Lung (tissue), 12 donors: ENCODE measurements around the gene ERGIC3. TPM values are rescaled to one million over a fixed set of nuclear protein-coding genes. Genes with fewer than 3 reads are reported as not detected.
A peak's percentile ranks its signal among the peaks of the same experiment; 100 is the strongest.

Source experiments
- ATAC-seq: fragments of 200-7000 bp; cut with Tn5 transposase; one replicate; pipeline ENCODE4 v1.9.1; 2020; ENCODE audit warnings: moderate number of reproducible peaks; ENCODE audit not compliant: insufficient read depth, low FRiP score
- DNase-seq, 3 donors: peaks; one replicate each; pipeline ENCODE4 v3.0.0-alpha.2; 2013 to 2017
- H3K27ac ChIP-seq, 2 donors: one replicate each; pipeline ENCODE4 v1.5.1; 2013; ENCODE audit warnings: mild to moderate bottlenecking in 2 of 2, moderate library complexity in 2 of 2, control low read depth in 1 of 2, inconsistent platforms in 1 of 2, low read depth in 1 of 2, low read length in 1 of 2
- H3K27me3 ChIP-seq, 3 donors: one replicate each; pipeline ENCODE4 v1.5.1; 2013; ENCODE audit warnings: low read length in 2 of 3; ENCODE audit not compliant: control insufficient read depth in 3 of 3, insufficient read depth in 3 of 3
- H3K36me3 ChIP-seq, 4 donors: one replicate each; pipeline ENCODE4 v1.5.1; 2013; ENCODE audit warnings: low read length in 4 of 4, mild to moderate bottlenecking in 1 of 4, moderate library complexity in 1 of 4; ENCODE audit not compliant: control insufficient read depth in 4 of 4, insufficient read depth in 4 of 4
- H3K4me1 ChIP-seq, 5 donors: one replicate each; pipeline ENCODE4 v1.5.1; 2013; ENCODE audit warnings: low read length in 5 of 5, mild to moderate bottlenecking in 2 of 5, moderate library complexity in 1 of 5; ENCODE audit not compliant: control insufficient read depth in 5 of 5, insufficient read depth in 5 of 5
- H3K4me3 ChIP-seq: one replicate; pipeline ENCODE4 v1.5.1; 2013; ENCODE audit warnings: mild to moderate bottlenecking, control low read depth, moderate library complexity
- H3K9ac ChIP-seq, 2 donors: one replicate each; pipeline ENCODE4 v1.5.1; 2013; ENCODE audit warnings: low read length in 2 of 2, control low read depth in 1 of 2; ENCODE audit not compliant: insufficient read depth in 1 of 2
- H3K9me3 ChIP-seq, 4 donors: one replicate each; pipeline ENCODE4 v1.5.1; 2013; ENCODE audit warnings: low read length in 3 of 4, mild to moderate bottlenecking in 1 of 4, moderate library complexity in 1 of 4; ENCODE audit not compliant: control insufficient read depth in 4 of 4, insufficient read depth in 3 of 4
- CTCF ChIP-seq: IDR thresholded peaks from 2 replicates; pipeline ENCODE4 v1.5.1; 2012; ENCODE audit warnings: mild to moderate bottlenecking; ENCODE audit errors: control extremely low read depth, extremely low read depth
- WGBS, 2 donors: extraction: QIAGEN DNeasy Blood & Tissue Kit; methylation state at CpG; one replicate each; pipeline ENCODE4 v1.1.7; 2013; 5-methylcytosine and 5-hydroxymethylcytosine counted together
- polyA plus RNA-seq, 2 donors: library from polyadenylated mRNA; stranded (reverse); fragments of 200-250 nt; gene quantifications; one replicate each; pipeline ENCODE4 v1.2.1, GENCODE V29; 2013
- total RNA-seq, 2 donors: library from RNA; depleted of rRNA in 1 of 2; stranded (reverse); fragments of >200 nt in 1 of 2; gene quantifications; one replicate each; pipeline ENCODE4 v1.2.1, GENCODE V29; 2014 to 2021
- donor health status: control.
- donor health status: control.
- donor health status: Bipolar disorder and iron deficiency.
- donor health status: healthy.
- donor health status: DM: yes; HTN: yes; CAD: no.

ERGIC3 gene
- total and polyA plus RNA-seq, 4 donors = 173 to 241 (median 212) TPM

- WGBS, 2 donors = 78 to 86% methylated on average over 12 of the region's 12 CpGs
- ATAC-seq (no peak), DNase-seq (no peak)
- no peak for TF ChIP-seq CTCF
- no peaks in the 10 kb centered on the region for H3K36me3 ChIP-seq
- no peak overlapping the region for H3K27ac ChIP-seq
- H3K4me3 ChIP-seq = no peak overlapping the region
- no peak overlapping the region for H3K9ac ChIP-seq
- no peaks in the 10 kb centered on the region for H3K4me1 ChIP-seq
- no peaks in the 10 kb centered on the region for H3K27me3 ChIP-seq
- peaks cover 0 to 2% (median 0%) of the 10 kb centered on the region in 4 donors for H3K9me3 ChIP-seq
Observed at GRCh38 chr20:35527122-35527769, 14.6 kb upstream of the ERGIC3 start.

GRCh38 chr20:35529552-35529951, 12.3 kb upstream of the ERGIC3 start, which contains the start of gene C20orf173:
C20orf173 (minus strand) TSS chr20:35529652; CDS start chr20:35529373, 279 bp downstream.
- WGBS, 2 donors = 94 to 96% methylated on average over 2 of the region's 2 CpGs
- no peak within 1 kb of the TSS for H3K27ac ChIP-seq
- no peak within 1 kb of the TSS for H3K4me3 ChIP-seq
- no peaks in the 10 kb centered on the region for H3K36me3 ChIP-seq
- DNase-seq = no peak
- ATAC-seq = no peak
- H3K27me3 ChIP-seq = no peaks in the 10 kb centered on the region
- no peaks in the 10 kb centered on the region for H3K4me1 ChIP-seq
- no peak for TF ChIP-seq CTCF
- no peak within 1 kb of the TSS for H3K9ac ChIP-seq
- peaks cover 0 to 2% (median 0%) of the 10 kb centered on the region in 4 donors for H3K9me3 ChIP-seq

- Histone ChIP-seq H3K4me1 (peaks cover 3 to 14% (median 5%) of the 10 kb centered on the region in 5 donors), H3K9me3 (no peaks in the 10 kb centered on the region), H3K36me3 (peaks cover 0 to 7% (median 4%) of the 10 kb centered on the region in 4 donors), H3K27ac (no peak overlapping the region), H3K27me3 (no peaks in the 10 kb centered on the region), H3K4me3 (no peak overlapping the region), H3K9ac (no peak overlapping the region)
- no peak for TF ChIP-seq CTCF
- WGBS, 2 donors = 48 to 52% methylated on average over 11 of the region's 11 CpGs
- no peak for ATAC-seq
- DNase-seq = peak; percentile 65 to 82 (median 81)
Observed at GRCh38 chr20:35539756-35540212, 2.1 kb upstream of the ERGIC3 start.
